GM21619 (cell line): ENCODE data around the gene CROT.
"Not testable (repeated sequence)": the region's sequence is repeated elsewhere in the genome, so short reads cannot be mapped to it uniquely, and the experiment has no call there.

Source experiments
- ATAC-seq: cut with Tn5 transposase; IDR thresholded peaks from one replicate; pipeline ENCODE4 v1.9.1; 2021; ENCODE audit not compliant: unreplicated experiment

The CROT gene

GRCh38 chr7:87345166-87345927 is at the start of gene CROT:
TSS of gene CROT (plus strand) at chr7:87345664. CDS start at chr7:87349069, 3,405 bp downstream.
- peak; percentile 97 for ATAC-seq

GRCh38 chr7:87300756-87301155 is 44.7 kb upstream of the CROT start:
- no peak for ATAC-seq

GRCh38 chr7:87310790-87311419 is 34.6 kb upstream of the CROT start:
- ATAC-seq = no peak

GRCh38 chr7:87312215-87312865 is 33.1 kb upstream of the CROT start:
- ATAC-seq = peak; percentile 47

GRCh38 chr7:87316097-87316700 is 29.3 kb upstream of the CROT start:
- peak; percentile 86 for ATAC-seq

- ATAC-seq = no peak
These were observed 28.5 kb upstream of the CROT start for GRCh38 chr7:87316846-87317552.

GRCh38 chr7:87317691-87318245 is 27.7 kb upstream of the CROT start:
- no peak for ATAC-seq

- no peak for ATAC-seq
These were observed 26.7 kb upstream of the CROT start for GRCh38 chr7:87318741-87319140.

GRCh38 chr7:87319154-87319581 is 26.3 kb upstream of the CROT start:
- not testable (repeated sequence) for ATAC-seq

- ATAC-seq = no peak
These were observed 22.6 kb upstream of the CROT start for GRCh38 chr7:87322912-87323311.

- no peak for ATAC-seq
These were observed 19.7 kb upstream of the CROT start for GRCh38 chr7:87325576-87326370.

GRCh38 chr7:87328281-87328680 is 17.2 kb upstream of the CROT start:
- ATAC-seq = no peak

GRCh38 chr7:87330316-87330715 is 15.1 kb upstream of the CROT start:
- no peak for ATAC-seq

GRCh38 chr7:87330942-87331341 is 14.5 kb upstream of the CROT start:
- ATAC-seq = no peak

GRCh38 chr7:87331687-87332252 is 13.7 kb upstream of the CROT start:
- no peak for ATAC-seq

GRCh38 chr7:87332321-87332720 is 13.1 kb upstream of the CROT start:
- ATAC-seq = no peak

- no peak for ATAC-seq
These were observed 9.3 kb upstream of the CROT start for GRCh38 chr7:87336136-87336535.

GRCh38 chr7:87337331-87337730 is 8.1 kb upstream of the CROT start:
- no peak for ATAC-seq

- ATAC-seq = no peak
These were observed 6.0 kb upstream of the CROT start for GRCh38 chr7:87339373-87339897.
